BE2C (cell line): Measurements from ENCODE around the gene FBXW12.
A peak's percentile ranks its signal among the peaks of the same experiment; 100 is the strongest.

Source experiments
- DNase-seq: peaks from one replicate; pipeline ENCODE4 v3.0.0-alpha.2; 2020
- H3K27me3 ChIP-seq: fragments of 250-450 bp; sonication (Bioruptor Pico); 2 replicates; pipeline ENCODE4 v1.5.1; 2020; ENCODE audit warnings: mild to moderate bottlenecking
- H3K36me3 ChIP-seq: fragments of 250-450 bp; sonication (Bioruptor Pico); 2 replicates; pipeline ENCODE4 v1.5.1; 2020; ENCODE audit warnings: mild to moderate bottlenecking
- H3K4me1 ChIP-seq: fragments of 250-450 bp; sonication (Bioruptor Pico); 2 replicates; pipeline ENCODE4 v1.5.1; 2020
- H3K4me3 ChIP-seq: 2 replicates; pipeline ENCODE4 v1.5.1; 2011; ENCODE audit warnings: low read depth, low read length
- H3K9me3 ChIP-seq: fragments of 250-450 bp; sonication (Bioruptor Pico); 2 replicates; pipeline ENCODE4 v1.5.1; 2020
- TF ChIP-seq, protein P1 (sequence below): IDR thresholded peaks from 2 replicates; pipeline ENCODE4 v1.5.1; 2012; ENCODE audit warnings: mild to moderate bottlenecking, low read depth, low read length

FBXW12 gene

DNA sequence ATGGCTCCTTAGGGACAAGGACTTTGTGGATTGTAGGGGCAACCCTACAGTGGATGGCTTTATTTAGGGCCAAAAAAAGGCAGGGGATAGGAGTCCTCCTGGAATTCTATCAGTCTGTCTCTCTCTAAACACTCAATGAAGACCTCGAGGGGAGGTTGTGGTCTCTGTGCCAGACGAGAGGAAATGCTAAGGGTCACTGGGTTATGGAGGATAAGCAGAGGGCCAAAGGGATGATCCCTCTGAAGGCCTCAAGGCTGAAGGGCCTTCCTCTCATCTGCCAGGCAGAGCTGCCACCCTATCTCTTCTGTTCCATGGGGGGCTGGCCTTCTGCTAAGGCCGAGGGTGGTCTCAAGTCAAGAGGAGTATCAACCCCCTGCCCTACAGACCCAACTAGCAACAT, 30.9 kb downstream of the FBXW12 start:
- TF ChIP-seq, protein P1, sequence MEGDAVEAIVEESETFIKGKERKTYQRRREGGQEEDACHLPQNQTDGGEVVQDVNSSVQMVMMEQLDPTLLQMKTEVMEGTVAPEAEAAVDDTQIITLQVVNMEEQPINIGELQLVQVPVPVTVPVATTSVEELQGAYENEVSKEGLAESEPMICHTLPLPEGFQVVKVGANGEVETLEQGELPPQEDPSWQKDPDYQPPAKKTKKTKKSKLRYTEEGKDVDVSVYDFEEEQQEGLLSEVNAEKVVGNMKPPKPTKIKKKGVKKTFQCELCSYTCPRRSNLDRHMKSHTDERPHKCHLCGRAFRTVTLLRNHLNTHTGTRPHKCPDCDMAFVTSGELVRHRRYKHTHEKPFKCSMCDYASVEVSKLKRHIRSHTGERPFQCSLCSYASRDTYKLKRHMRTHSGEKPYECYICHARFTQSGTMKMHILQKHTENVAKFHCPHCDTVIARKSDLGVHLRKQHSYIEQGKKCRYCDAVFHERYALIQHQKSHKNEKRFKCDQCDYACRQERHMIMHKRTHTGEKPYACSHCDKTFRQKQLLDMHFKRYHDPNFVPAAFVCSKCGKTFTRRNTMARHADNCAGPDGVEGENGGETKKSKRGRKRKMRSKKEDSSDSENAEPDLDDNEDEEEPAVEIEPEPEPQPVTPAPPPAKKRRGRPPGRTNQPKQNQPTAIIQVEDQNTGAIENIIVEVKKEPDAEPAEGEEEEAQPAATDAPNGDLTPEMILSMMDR, result no peak
- DNase-seq, result no peak
- H3K4me1 ChIP-seq, result no peaks in the 10 kb centered on the region
- no peaks in the 10 kb centered on the region for H3K36me3 ChIP-seq
- H3K4me3 ChIP-seq, result no peak overlapping the region
- H3K9me3 ChIP-seq, result no peaks in the 10 kb centered on the region
- no peaks in the 10 kb centered on the region for H3K27me3 ChIP-seq

DNA sequence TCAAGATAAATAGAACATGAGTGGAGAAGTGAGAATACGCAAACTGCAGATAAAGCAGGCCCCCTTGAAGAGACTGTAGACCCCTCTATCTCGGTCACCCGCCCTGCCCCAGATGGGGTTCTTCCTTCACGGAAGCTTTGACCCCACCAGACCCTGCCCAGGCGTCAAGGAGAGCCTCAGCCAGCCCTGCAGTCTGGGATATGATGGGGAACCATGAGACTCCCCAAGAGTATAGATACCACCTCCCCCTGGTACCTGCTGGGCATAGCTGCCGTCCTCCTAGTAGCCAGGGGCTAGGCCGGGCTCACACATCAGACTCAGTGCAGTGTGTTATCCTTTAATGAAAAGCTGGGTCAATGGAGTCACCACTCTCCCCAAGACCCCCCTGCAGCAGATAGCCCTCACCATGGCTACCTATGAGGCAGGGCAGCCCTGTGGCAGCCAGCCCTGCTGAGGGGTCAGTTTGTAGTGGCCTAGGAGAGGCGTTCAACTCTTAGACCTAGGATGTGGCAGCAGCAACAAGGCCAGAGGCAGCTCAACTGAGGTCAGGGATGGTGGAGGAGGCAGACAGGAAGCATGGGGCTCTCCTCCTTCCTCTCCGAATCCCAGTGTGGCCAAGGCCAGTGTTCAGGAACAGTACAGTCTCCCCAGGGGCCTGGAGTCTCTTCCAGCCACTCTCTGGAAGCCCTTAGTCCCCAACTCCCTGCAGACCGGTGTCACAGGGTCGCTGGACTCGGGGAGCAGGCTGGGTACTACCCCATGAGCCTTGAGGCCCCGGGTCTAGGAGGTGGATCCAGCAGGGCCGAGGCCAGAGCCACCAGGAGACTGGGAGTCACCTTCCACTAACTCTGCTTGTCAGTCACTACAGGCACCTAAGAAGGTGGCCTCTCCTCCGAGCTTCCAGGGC, 31.8 kb downstream of the FBXW12 start:
- TF ChIP-seq, protein P1, result no peak
- no peak for DNase-seq
- no peaks in the 10 kb centered on the region for H3K36me3 ChIP-seq

DNA sequence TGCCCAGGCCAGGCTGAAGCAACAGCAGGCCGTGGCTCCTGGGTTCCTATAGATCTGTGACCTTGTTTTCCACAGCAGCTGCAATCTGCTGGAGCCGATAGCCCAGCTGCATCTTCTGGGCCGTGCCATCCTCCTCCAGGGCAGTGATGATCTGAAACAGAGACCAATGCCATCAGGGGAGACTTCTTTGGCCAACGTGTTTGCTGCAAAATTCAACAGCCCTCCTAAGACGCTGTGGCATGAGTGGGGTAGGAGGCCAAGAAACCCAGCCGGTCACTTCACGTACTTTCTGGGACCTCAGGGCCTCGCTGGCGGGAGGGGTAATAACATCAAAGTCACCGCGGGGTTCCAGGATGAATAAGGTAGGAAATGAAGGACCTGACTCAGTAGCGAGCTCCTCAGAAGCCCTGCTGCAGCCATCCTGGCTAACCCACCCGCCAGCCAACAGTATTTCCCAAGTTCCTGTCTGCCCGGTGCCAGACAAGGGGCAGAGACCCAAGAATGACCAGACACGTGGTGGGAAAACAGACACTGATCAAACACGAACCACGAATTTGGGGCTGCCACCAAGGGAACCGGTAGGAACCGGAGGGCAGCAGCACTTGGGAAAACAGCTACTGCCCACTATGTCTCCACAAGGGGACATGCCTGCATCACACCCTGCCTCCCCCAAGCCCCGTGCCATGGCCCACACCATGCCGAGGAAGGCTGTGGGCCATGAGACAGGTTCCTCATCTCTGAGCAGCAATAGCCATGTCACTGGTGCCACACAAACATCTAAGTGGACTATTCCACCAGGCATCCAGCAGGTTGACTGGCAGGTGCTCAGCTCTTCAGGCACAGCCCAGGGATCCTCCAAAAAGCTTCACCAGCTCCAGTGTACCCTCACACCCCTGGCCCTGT, 32.7 kb downstream of the FBXW12 start:
- Histone ChIP-seq H3K27me3 (no peaks in the 10 kb centered on the region), H3K36me3 (no peaks in the 10 kb centered on the region), H3K4me1 (no peaks in the 10 kb centered on the region), H3K4me3 (no peak overlapping the region), H3K9me3 (no peaks in the 10 kb centered on the region)
- TF ChIP-seq, protein P1, result no peak
- DNase-seq, result no peak

More for the DNA sequence above, 31.8 kb downstream of the FBXW12 start:
- Histone ChIP-seq H3K27me3 (no peaks in the 10 kb centered on the region), H3K4me1 (no peaks in the 10 kb centered on the region), H3K4me3 (no peak overlapping the region), H3K9me3 (no peaks in the 10 kb centered on the region)

DNA sequence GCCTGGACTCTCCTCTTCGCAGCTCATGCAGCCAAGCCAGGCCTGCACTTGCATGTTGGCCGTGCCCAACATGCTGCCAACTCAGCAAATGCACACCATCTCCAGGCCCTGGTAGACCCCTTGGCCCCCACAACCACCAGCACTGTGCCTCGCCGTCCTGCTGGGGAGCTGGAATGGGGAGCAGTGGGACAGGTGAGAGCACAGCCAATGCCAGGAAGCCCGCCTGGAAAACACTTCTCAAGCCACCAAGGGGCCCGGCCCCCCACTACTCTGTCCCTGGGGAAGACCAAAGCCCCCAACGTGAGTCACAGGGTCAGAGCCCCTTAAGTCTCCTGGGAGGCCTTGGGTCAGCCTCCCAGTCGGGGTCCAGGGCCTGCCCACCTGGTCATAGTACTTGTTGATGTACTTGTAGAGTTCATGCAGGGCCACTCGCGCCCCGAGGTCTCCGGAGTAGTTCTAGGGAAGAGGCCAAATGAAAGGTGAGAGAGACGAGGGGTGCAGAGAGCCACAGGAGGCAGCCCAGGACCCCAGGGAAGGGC, 33.4 kb downstream of the FBXW12 start:
- no peak overlapping the region for H3K4me3 ChIP-seq
- DNase-seq, result no peak
- TF ChIP-seq, protein P1, result no peak
- no peaks in the 10 kb centered on the region for H3K36me3 ChIP-seq
- H3K4me1 ChIP-seq, result no peaks in the 10 kb centered on the region
- no peaks in the 10 kb centered on the region for H3K9me3 ChIP-seq
- no peaks in the 10 kb centered on the region for H3K27me3 ChIP-seq

DNA sequence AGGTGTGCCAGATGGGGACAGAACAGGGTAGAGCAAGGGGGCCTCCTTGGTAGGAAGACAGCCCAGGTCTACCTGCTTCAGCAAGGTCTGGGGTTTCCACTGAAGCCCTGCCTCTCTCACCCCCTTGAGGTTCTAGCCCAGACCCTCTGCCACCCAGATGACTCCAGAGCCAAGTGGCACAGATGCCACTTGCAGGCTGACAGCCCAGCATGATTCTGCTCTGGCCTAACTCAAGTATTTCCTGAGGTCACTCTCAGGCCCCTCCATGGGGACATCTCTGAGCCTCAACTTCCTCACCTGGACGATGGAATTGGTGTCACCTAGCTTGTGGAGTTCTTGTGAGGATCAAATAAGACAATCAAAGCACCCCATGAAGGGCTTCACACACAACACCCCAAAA, 34.0 kb downstream of the FBXW12 start:
- H3K27me3 ChIP-seq, result no peaks in the 10 kb centered on the region
- peak; percentile 1 for DNase-seq
- H3K4me3 ChIP-seq, result no peak overlapping the region
- H3K9me3 ChIP-seq, result no peaks in the 10 kb centered on the region
- no peaks in the 10 kb centered on the region for H3K4me1 ChIP-seq
- no peaks in the 10 kb centered on the region for H3K36me3 ChIP-seq
- TF ChIP-seq, protein P1, result no peak
